Measurements from ENCODE around the gene SLC35F3. TPM values are rescaled to one million over a fixed set of nuclear protein-coding genes. Genes with fewer than 3 reads are reported as not detected.
A peak's percentile ranks its signal among the peaks of the same experiment; 100 is the strongest.

SLC35F3 gene
- total RNA-seq, 2 donors from 2014 or later: 0.24 to 2.4 TPM

GRCh38 chr1:233993651-233994050, 89.2 kb downstream of the SLC35F3 start:
- no peaks in the 10 kb centered on the region for H3K9me3 Mint-ChIP-seq
- no peak overlapping the region for H3K27ac Mint-ChIP-seq
- H3K4me1 Mint-ChIP-seq (ENCODE audit: low read depth): peaks cover 7% of the 10 kb centered on the region
- ATAC-seq (replicated peaks in 1 of 2) (peak; percentile 70 to 81), DNase-seq (peak in 1 of 2 donors; percentile 2)
- no peak overlapping the region for H3K4me3 Mint-ChIP-seq
- peaks cover 7% of the 10 kb centered on the region for H3K27me3 Mint-ChIP-seq (ENCODE audit: low read depth)
- H3K36me3 Mint-ChIP-seq (ENCODE audit: insufficient read depth in 2 of 2): no peaks in the 10 kb centered on the region

GRCh38 chr1:233994112-233994511, 89.6 kb downstream of the SLC35F3 start:
- no peak for ATAC-seq (replicated peaks in 1 of 2)
- H3K9me3 Mint-ChIP-seq: no peaks in the 10 kb centered on the region
- H3K27ac Mint-ChIP-seq: no peak overlapping the region
- peaks cover 7% of the 10 kb centered on the region for H3K27me3 Mint-ChIP-seq (ENCODE audit: low read depth)
- no peak overlapping the region for H3K4me3 Mint-ChIP-seq
- no peak for DNase-seq
- H3K4me1 Mint-ChIP-seq (ENCODE audit: low read depth): peaks cover 7% of the 10 kb centered on the region
- no peaks in the 10 kb centered on the region for H3K36me3 Mint-ChIP-seq (ENCODE audit: insufficient read depth in 2 of 2)

GRCh38 chr1:233998456-233998855, 94.0 kb downstream of the SLC35F3 start:
- Mint-ChIP-seq H3K27ac (no peak overlapping the region), H3K27me3 (ENCODE audit: low read depth) (no peaks in the 10 kb centered on the region), H3K36me3 (ENCODE audit: insufficient read depth in 2 of 2) (no peaks in the 10 kb centered on the region), H3K4me3 (no peak overlapping the region), H3K9me3 (no peaks in the 10 kb centered on the region), H3K4me1 (ENCODE audit: low read depth) (peaks cover 7% of the 10 kb centered on the region)
- DNase-seq (no peak), ATAC-seq (replicated peaks in 1 of 2) (no peak)

- H3K27me3 Mint-ChIP-seq (ENCODE audit: low read depth): no peaks in the 10 kb centered on the region
- no peaks in the 10 kb centered on the region for H3K9me3 Mint-ChIP-seq
- DNase-seq (no peak), ATAC-seq (replicated peaks in 1 of 2) (no peak)
- no peaks in the 10 kb centered on the region for H3K36me3 Mint-ChIP-seq (ENCODE audit: insufficient read depth in 2 of 2)
- H3K4me1 Mint-ChIP-seq (ENCODE audit: low read depth): peaks cover 2% of the 10 kb centered on the region
- H3K27ac Mint-ChIP-seq: no peak overlapping the region
- H3K4me3 Mint-ChIP-seq: no peak overlapping the region
These were observed 94.4 kb downstream of the SLC35F3 start for GRCh38 chr1:233998891-233999290.

- DNase-seq: no peak
- no peaks in the 10 kb centered on the region for H3K9me3 Mint-ChIP-seq
- no peaks in the 10 kb centered on the region for H3K36me3 Mint-ChIP-seq (ENCODE audit: insufficient read depth in 2 of 2)
- no peaks in the 10 kb centered on the region for H3K4me1 Mint-ChIP-seq (ENCODE audit: low read depth)
- no peak for ATAC-seq (replicated peaks in 1 of 2)
- H3K27ac Mint-ChIP-seq: no peak overlapping the region
- H3K27me3 Mint-ChIP-seq (ENCODE audit: low read depth): peaks cover 3% of the 10 kb centered on the region
- H3K4me3 Mint-ChIP-seq: no peak overlapping the region
These were observed 96.1 kb downstream of the SLC35F3 start for GRCh38 chr1:234000557-234001041.

GRCh38 chr1:234001817-234002216, 97.3 kb downstream of the SLC35F3 start:
- H3K4me3 Mint-ChIP-seq: no peak overlapping the region
- H3K4me1 Mint-ChIP-seq (ENCODE audit: low read depth): no peaks in the 10 kb centered on the region
- H3K9me3 Mint-ChIP-seq: no peaks in the 10 kb centered on the region
- DNase-seq (no peak), ATAC-seq (replicated peaks in 1 of 2) (no peak)
- H3K27ac Mint-ChIP-seq: no peak overlapping the region
- H3K36me3 Mint-ChIP-seq (ENCODE audit: insufficient read depth in 2 of 2): no peaks in the 10 kb centered on the region
- H3K27me3 Mint-ChIP-seq (ENCODE audit: low read depth): peaks cover 8% of the 10 kb centered on the region

- H3K27me3 Mint-ChIP-seq (ENCODE audit: low read depth): peaks cover 8% of the 10 kb centered on the region
- H3K4me1 Mint-ChIP-seq (ENCODE audit: low read depth): no peaks in the 10 kb centered on the region
- no peaks in the 10 kb centered on the region for H3K36me3 Mint-ChIP-seq (ENCODE audit: insufficient read depth in 2 of 2)
- no peak overlapping the region for H3K27ac Mint-ChIP-seq
- no peak for ATAC-seq (replicated peaks in 1 of 2)
- peaks cover 0 to 4% of the 10 kb centered on the region in 2 donors for H3K9me3 Mint-ChIP-seq
- H3K4me3 Mint-ChIP-seq: no peak overlapping the region
- DNase-seq: no peak
These were observed 100.1 kb downstream of the SLC35F3 start for GRCh38 chr1:234004591-234004990.

GRCh38 chr1:234007684-234008083, 103.2 kb downstream of the SLC35F3 start:
- DNase-seq (no peak), ATAC-seq (replicated peaks in 1 of 2) (no peak)
- Mint-ChIP-seq H3K9me3 (peaks cover 0 to 6% of the 10 kb centered on the region in 2 donors), H3K4me1 (ENCODE audit: low read depth) (no peaks in the 10 kb centered on the region), H3K27me3 (ENCODE audit: low read depth) (peaks cover 10% of the 10 kb centered on the region), H3K4me3 (no peak overlapping the region), H3K27ac (no peak overlapping the region), H3K36me3 (ENCODE audit: insufficient read depth in 2 of 2) (peaks cover 0 to 1% of the 10 kb centered on the region in 2 donors)

GRCh38 chr1:234008591-234008990, 104.1 kb downstream of the SLC35F3 start:
- H3K27me3 Mint-ChIP-seq (ENCODE audit: low read depth): peaks cover 19% of the 10 kb centered on the region
- H3K36me3 Mint-ChIP-seq (ENCODE audit: insufficient read depth in 2 of 2): peaks cover 0 to 1% of the 10 kb centered on the region in 2 donors
- H3K4me1 Mint-ChIP-seq (ENCODE audit: low read depth): no peaks in the 10 kb centered on the region
- H3K27ac Mint-ChIP-seq: no peak overlapping the region
- H3K9me3 Mint-ChIP-seq: peaks cover 0 to 6% of the 10 kb centered on the region in 2 donors
- no peak for ATAC-seq (replicated peaks in 1 of 2)
- no peak for DNase-seq
- H3K4me3 Mint-ChIP-seq: no peak overlapping the region

GRCh38 chr1:234009668-234010067, 105.2 kb downstream of the SLC35F3 start:
- Mint-ChIP-seq H3K27ac (no peak overlapping the region), H3K4me1 (ENCODE audit: low read depth) (no peaks in the 10 kb centered on the region), H3K4me3 (no peak overlapping the region), H3K27me3 (ENCODE audit: low read depth) (peaks cover 20% of the 10 kb centered on the region), H3K36me3 (ENCODE audit: insufficient read depth in 2 of 2) (peaks cover 0 to 1% of the 10 kb centered on the region in 2 donors), H3K9me3 (peaks cover 0 to 6% of the 10 kb centered on the region in 2 donors)
- DNase-seq: no peak
- ATAC-seq (replicated peaks in 1 of 2): no peak

GRCh38 chr1:234014208-234014607, 109.7 kb downstream of the SLC35F3 start:
- Mint-ChIP-seq H3K27ac (no peak overlapping the region), H3K4me1 (ENCODE audit: low read depth) (no peaks in the 10 kb centered on the region), H3K4me3 (no peak overlapping the region), H3K9me3 (peaks cover 0 to 2% of the 10 kb centered on the region in 2 donors), H3K27me3 (ENCODE audit: low read depth) (peaks cover 12% of the 10 kb centered on the region), H3K36me3 (ENCODE audit: insufficient read depth in 2 of 2) (peaks cover 0 to 1% of the 10 kb centered on the region in 2 donors)
- DNase-seq (no peak), ATAC-seq (replicated peaks in 1 of 2) (no peak)

GRCh38 chr1:234018816-234019215, 114.3 kb downstream of the SLC35F3 start:
- DNase-seq: no peak
- Mint-ChIP-seq H3K27me3 (ENCODE audit: low read depth) (no peaks in the 10 kb centered on the region), H3K4me1 (ENCODE audit: low read depth) (no peaks in the 10 kb centered on the region), H3K4me3 (no peak overlapping the region), H3K27ac (no peak overlapping the region), H3K36me3 (ENCODE audit: insufficient read depth in 2 of 2) (no peaks in the 10 kb centered on the region), H3K9me3 (no peaks in the 10 kb centered on the region)
- no peak for ATAC-seq (replicated peaks in 1 of 2)

- DNase-seq (no peak), ATAC-seq (replicated peaks in 1 of 2) (no peak)
- no peaks in the 10 kb centered on the region for H3K36me3 Mint-ChIP-seq (ENCODE audit: insufficient read depth in 2 of 2)
- no peak overlapping the region for H3K27ac Mint-ChIP-seq
- no peaks in the 10 kb centered on the region for H3K9me3 Mint-ChIP-seq
- H3K4me3 Mint-ChIP-seq: no peak overlapping the region
- H3K27me3 Mint-ChIP-seq (ENCODE audit: low read depth): no peaks in the 10 kb centered on the region
- no peaks in the 10 kb centered on the region for H3K4me1 Mint-ChIP-seq (ENCODE audit: low read depth)
These were observed 114.9 kb downstream of the SLC35F3 start for GRCh38 chr1:234019387-234019786.

GRCh38 chr1:234022302-234022701, 117.8 kb downstream of the SLC35F3 start:
- Mint-ChIP-seq H3K9me3 (no peaks in the 10 kb centered on the region), H3K27me3 (ENCODE audit: low read depth) (no peaks in the 10 kb centered on the region), H3K27ac (no peak overlapping the region), H3K36me3 (ENCODE audit: insufficient read depth in 2 of 2) (no peaks in the 10 kb centered on the region), H3K4me1 (ENCODE audit: low read depth) (no peaks in the 10 kb centered on the region), H3K4me3 (no peak overlapping the region)
- ATAC-seq (replicated peaks in 1 of 2) (no peak), DNase-seq (no peak)
